ENCODE data around the gene GTF2A1L.

The GTF2A1L gene

DNA sequence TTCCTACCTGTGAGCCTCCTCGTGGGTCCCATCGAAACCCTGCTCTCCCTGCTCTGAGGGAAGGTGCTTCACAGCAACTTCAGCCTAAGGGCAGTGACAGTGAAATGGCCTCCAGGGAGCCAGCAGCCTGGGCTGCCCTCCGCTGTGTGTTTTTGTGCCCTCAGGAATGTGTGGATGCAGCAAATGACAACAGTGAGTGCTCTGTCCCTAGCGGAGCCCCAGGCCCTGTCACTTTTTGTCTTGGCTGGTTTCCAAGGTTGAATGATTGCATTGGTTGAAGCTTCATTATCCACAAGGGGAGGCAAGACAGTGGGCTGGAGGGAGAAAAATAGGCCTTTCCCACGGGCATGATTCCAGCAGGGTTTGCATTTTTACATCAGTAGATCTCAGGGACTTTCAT is 44.8 kb upstream of the GTF2A1L start:
- Histone ChIP-seq H3K36me3 (replicated peaks; ENCODE audit: insufficient read depth, low read length) (no peaks in the 10 kb centered on the region), H3K27me3 (replicated peaks; ENCODE audit: insufficient read depth, low read length) (no peaks in the 10 kb centered on the region), H3F3A (ENCODE audit: insufficient read depth, low read length) (no peaks in the 10 kb centered on the region), H3K4me1 (ENCODE audit: low read length) (no peaks in the 10 kb centered on the region), H3K4me3 (ENCODE audit: low read length) (no peak overlapping the region), H3K9ac (ENCODE audit: low read length) (no peak overlapping the region), H3K79me2 (ENCODE audit: low read length) (no peaks in the 10 kb centered on the region), H4K20me1 (ENCODE audit: insufficient read depth, low read length) (no peaks in the 10 kb centered on the region), H3K9me3 (replicated peaks; ENCODE audit: insufficient read depth, low read length) (no peaks in the 10 kb centered on the region), H3K27ac (ENCODE audit: low read length) (no peak overlapping the region), H3K4me2 (ENCODE audit: low read depth, low read length) (no peak overlapping the region), H2AFZ (ENCODE audit: low read length) (no peak overlapping the region), H3K9me2 (replicated peaks; ENCODE audit: insufficient read depth, low read length) (no peaks in the 10 kb centered on the region)
- TF ChIP-seq EZH2 (optimal IDR thresholded peaks at IDR 0.05; ENCODE audit: low read depth, low read length) (no peak), EZH2phosphoT487 (IDR thresholded peaks at IDR 0.05; ENCODE audit: low read length) (no peak)
- TF ChIP-seq, protein P1, sequence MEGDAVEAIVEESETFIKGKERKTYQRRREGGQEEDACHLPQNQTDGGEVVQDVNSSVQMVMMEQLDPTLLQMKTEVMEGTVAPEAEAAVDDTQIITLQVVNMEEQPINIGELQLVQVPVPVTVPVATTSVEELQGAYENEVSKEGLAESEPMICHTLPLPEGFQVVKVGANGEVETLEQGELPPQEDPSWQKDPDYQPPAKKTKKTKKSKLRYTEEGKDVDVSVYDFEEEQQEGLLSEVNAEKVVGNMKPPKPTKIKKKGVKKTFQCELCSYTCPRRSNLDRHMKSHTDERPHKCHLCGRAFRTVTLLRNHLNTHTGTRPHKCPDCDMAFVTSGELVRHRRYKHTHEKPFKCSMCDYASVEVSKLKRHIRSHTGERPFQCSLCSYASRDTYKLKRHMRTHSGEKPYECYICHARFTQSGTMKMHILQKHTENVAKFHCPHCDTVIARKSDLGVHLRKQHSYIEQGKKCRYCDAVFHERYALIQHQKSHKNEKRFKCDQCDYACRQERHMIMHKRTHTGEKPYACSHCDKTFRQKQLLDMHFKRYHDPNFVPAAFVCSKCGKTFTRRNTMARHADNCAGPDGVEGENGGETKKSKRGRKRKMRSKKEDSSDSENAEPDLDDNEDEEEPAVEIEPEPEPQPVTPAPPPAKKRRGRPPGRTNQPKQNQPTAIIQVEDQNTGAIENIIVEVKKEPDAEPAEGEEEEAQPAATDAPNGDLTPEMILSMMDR (IDR thresholded peaks at IDR 0.05; ENCODE audit: low read length): no peak
- DNase-seq: no peak

DNA sequence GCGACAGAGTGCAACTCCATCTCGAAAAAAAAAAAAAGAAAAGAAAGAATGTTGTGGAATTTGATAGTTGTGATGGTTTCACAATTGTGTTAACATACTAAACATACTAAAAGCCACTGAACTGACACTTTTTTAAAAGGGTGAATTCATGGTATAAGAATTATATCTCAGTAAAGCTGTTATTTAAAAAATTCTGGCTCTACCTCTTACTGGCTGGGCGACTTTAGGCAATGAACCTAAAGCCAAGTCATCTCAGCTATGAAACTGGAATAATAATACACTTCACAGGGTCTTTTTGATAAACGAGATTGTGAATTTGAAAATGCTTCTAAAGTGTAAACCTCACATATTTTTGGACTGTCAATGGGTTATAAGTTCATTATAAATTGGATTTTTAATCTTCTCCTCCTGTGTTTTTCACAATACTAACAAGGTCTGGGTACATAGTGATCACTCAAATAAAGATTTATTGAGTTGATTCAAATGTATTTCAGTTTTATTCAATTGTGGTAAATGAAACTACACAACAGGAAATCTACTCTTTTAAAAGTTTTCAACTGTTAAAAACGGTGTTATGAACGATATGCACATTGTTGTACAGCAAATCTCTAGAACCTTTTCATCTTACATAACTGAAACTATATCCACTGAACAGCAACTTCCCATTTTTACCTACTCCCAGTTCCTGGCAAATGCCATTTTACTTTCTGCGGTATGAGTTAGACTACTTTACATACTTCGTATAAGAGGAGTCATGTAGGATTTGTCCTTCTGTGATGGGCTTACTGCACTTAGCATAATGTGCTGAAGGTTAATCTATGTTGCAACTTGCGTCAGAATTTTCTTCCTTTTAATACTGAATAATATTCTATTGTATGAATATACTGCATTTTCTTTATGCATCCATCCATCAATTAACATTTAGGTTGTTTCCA is 43.0 kb upstream of the GTF2A1L start:
- no peak overlapping the region for H3K4me3 ChIP-seq (ENCODE audit: low read length)
- H3K4me2 ChIP-seq (ENCODE audit: low read depth, low read length): no peak overlapping the region
- no peaks in the 10 kb centered on the region for H3F3A ChIP-seq (ENCODE audit: insufficient read depth, low read length)
- no peaks in the 10 kb centered on the region for H3K79me2 ChIP-seq (ENCODE audit: low read length)
- no peaks in the 10 kb centered on the region for H3K9me3 ChIP-seq (replicated peaks; ENCODE audit: insufficient read depth, low read length)
- H3K27me3 ChIP-seq (replicated peaks; ENCODE audit: insufficient read depth, low read length): no peaks in the 10 kb centered on the region
- H2AFZ ChIP-seq (ENCODE audit: low read length): no peak overlapping the region
- DNase-seq: no peak
- no peaks in the 10 kb centered on the region for H3K9me2 ChIP-seq (replicated peaks; ENCODE audit: insufficient read depth, low read length)
- no peaks in the 10 kb centered on the region for H3K4me1 ChIP-seq (ENCODE audit: low read length)
- H3K27ac ChIP-seq (ENCODE audit: low read length): no peak overlapping the region
- TF ChIP-seq, protein P1 (IDR thresholded peaks at IDR 0.05; ENCODE audit: low read length): no peak
- TF ChIP-seq EZH2 (optimal IDR thresholded peaks at IDR 0.05; ENCODE audit: low read depth, low read length): no peak
- TF ChIP-seq EZH2phosphoT487 (IDR thresholded peaks at IDR 0.05; ENCODE audit: low read length): no peak
- no peaks in the 10 kb centered on the region for H4K20me1 ChIP-seq (ENCODE audit: insufficient read depth, low read length)
- no peak overlapping the region for H3K9ac ChIP-seq (ENCODE audit: low read length)
- H3K36me3 ChIP-seq (replicated peaks; ENCODE audit: insufficient read depth, low read length): no peaks in the 10 kb centered on the region

DNA sequence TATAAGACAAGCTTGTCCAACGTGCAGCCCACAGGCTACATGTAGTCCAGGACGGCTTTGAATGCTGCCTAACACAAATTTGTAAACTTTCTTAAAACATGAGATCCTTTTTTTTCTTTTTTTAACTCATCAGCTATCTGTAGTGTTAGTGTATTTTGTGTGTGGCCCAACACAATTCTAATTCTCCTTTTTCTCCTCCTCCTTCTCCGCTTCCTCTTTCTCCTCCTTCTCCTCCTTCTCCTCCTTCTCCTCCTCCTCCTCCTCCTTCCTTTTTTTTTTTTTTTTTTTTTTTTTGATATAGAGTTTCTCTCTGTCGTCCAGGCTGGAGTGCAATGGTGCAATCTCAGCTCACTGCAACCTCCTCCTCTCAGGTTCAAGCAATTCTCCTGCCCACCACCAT is 39.3 kb upstream of the GTF2A1L start:
- Histone ChIP-seq H3K27me3 (replicated peaks; ENCODE audit: insufficient read depth, low read length) (no peaks in the 10 kb centered on the region), H3K9ac (ENCODE audit: low read length) (no peak overlapping the region), H4K20me1 (ENCODE audit: insufficient read depth, low read length) (no peaks in the 10 kb centered on the region), H3K9me3 (replicated peaks; ENCODE audit: insufficient read depth, low read length) (no peaks in the 10 kb centered on the region), H3K79me2 (ENCODE audit: low read length) (no peaks in the 10 kb centered on the region), H3K4me3 (ENCODE audit: low read length) (no peak overlapping the region), H3K9me2 (replicated peaks; ENCODE audit: insufficient read depth, low read length) (no peaks in the 10 kb centered on the region), H3K4me2 (ENCODE audit: low read depth, low read length) (no peak overlapping the region), H3K4me1 (ENCODE audit: low read length) (no peaks in the 10 kb centered on the region), H3K36me3 (replicated peaks; ENCODE audit: insufficient read depth, low read length) (no peaks in the 10 kb centered on the region), H3K27ac (ENCODE audit: low read length) (no peak overlapping the region), H2AFZ (ENCODE audit: low read length) (no peak overlapping the region), H3F3A (ENCODE audit: insufficient read depth, low read length) (no peaks in the 10 kb centered on the region)
- no peak for TF ChIP-seq EZH2phosphoT487 (IDR thresholded peaks at IDR 0.05; ENCODE audit: low read length)
- TF ChIP-seq, protein P1 (IDR thresholded peaks at IDR 0.05; ENCODE audit: low read length): no peak
- no peak for DNase-seq
